Smooth muscle cell (in vitro differentiated cells): ENCODE data around the gene NUP98. TPM values are rescaled to one million over a fixed set of nuclear protein-coding genes. Genes with fewer than 3 reads are reported as not detected.

Source experiments
- DNase-seq: peaks from one replicate; lab custom pipeline; 2025; ENCODE audit not compliant: unreplicated experiment; lab: John Stamatoyannopoulos, UW
- H2AFZ ChIP-seq: fragments of 200-600 bp; sonication (generic); 2 replicates; pipeline ENCODE4 v1.6.0; 2016; ENCODE audit warnings: antibody characterized with exemption, low read depth, mild to moderate bottlenecking
- H3F3A ChIP-seq: fragments of 200-600 bp; sonication (generic); 2 replicates; pipeline ENCODE4 v1.6.0; 2017; ENCODE audit warnings: antibody characterized with exemption, low read depth
- H3K27ac ChIP-seq: fragments of 200-600 bp; sonication (generic); 2 replicates; pipeline ENCODE4 v1.5.1; 2016; ENCODE audit warnings: low read depth, mild to moderate bottlenecking
- H3K27me3 ChIP-seq: fragments of 200-600 bp; sonication (generic); 2 replicates; pipeline ENCODE4 v1.6.1; 2016; ENCODE audit warnings: low read depth, mild to moderate bottlenecking
- H3K36me3 ChIP-seq: fragments of 200-600 bp; sonication (generic); 2 replicates; pipeline ENCODE4 v1.5.1; 2016; ENCODE audit warnings: low read depth
- H3K4me1 ChIP-seq: fragments of 200-600 bp; sonication (generic); 2 replicates; pipeline ENCODE4 v1.5.1; 2016; ENCODE audit warnings: low read depth
- H3K4me2 ChIP-seq: fragments of 200-600 bp; sonication (generic); 2 replicates; pipeline ENCODE4 v1.6.0; 2016; ENCODE audit warnings: mild to moderate bottlenecking
- H3K4me3 ChIP-seq: fragments of 200-600 bp; sonication (generic); 2 replicates; pipeline ENCODE4 v1.5.1; 2016; ENCODE audit warnings: mild to moderate bottlenecking
- H3K79me2 ChIP-seq: fragments of 200-600 bp; sonication (generic); 2 replicates; pipeline ENCODE4 v1.6.0; 2016; ENCODE audit warnings: low read depth, mild to moderate bottlenecking
- H3K9ac ChIP-seq: fragments of 200-600 bp; sonication (generic); 2 replicates; pipeline ENCODE4 v1.6.0; 2016; ENCODE audit warnings: low read depth
- H3K9me3 ChIP-seq: fragments of 200-600 bp; sonication (generic); replicated peaks from 2 replicates; pipeline ENCODE4 v1.5.1; 2016; ENCODE audit warnings: low read depth
- H4K20me1 ChIP-seq: fragments of 200-600 bp; sonication (generic); 2 replicates; pipeline ENCODE4 v1.6.0; 2016; ENCODE audit warnings: low read depth
- CTCF ChIP-seq: fragments of 200-600 bp; sonication (generic); IDR thresholded peaks from 2 replicates; pipeline ENCODE4 v1.5.1; 2017; ENCODE audit warnings: borderline replicate concordance, mild to moderate bottlenecking, antibody characterized with exemption; ENCODE audit not compliant: insufficient read depth, poor library complexity, severe bottlenecking
- whole genome bisulfite sequencing: methylation state at CpG from one replicate; pipeline ENCODE4 v1.1.7; 2016; ENCODE audit warnings: low lambda C conversion rate; 5-methylcytosine and 5-hydroxymethylcytosine counted together
- polyA plus RNA-seq: library from polyadenylated mRNA; unstranded; fragments of >200 nt; fragmentation: Nextera tagmentation; extraction: Ambion mirVana; gene quantifications from 2 replicates; pipeline ENCODE4 v1.2.1, GENCODE V29; 2016
- total RNA-seq: library from RNA; depleted of rRNA; stranded (reverse); fragments of >200 nt; gene quantifications from 2 replicates; pipeline ENCODE4 v1.2.3, GENCODE V29; 2014

NUP98 gene
- total and polyA plus RNA-seq, 2 experiments from 2014 or later: 19.6 to 84.0 TPM

GRCh38 chr11:3665336-3666022 lies 131.9 kb downstream of the NUP98 start:
- Histone ChIP-seq H2AFZ (no peak overlapping the region), H3K79me2 (no peaks in the 10 kb centered on the region), H3K27ac (no peak overlapping the region), H3K4me2 (no peak overlapping the region), H3K27me3 (no peaks in the 10 kb centered on the region), H3F3A (no peaks in the 10 kb centered on the region), H3K9ac (no peak overlapping the region), H3K9me3 (no peaks in the 10 kb centered on the region), H3K4me1 (no peaks in the 10 kb centered on the region), H4K20me1 (no peaks in the 10 kb centered on the region), H3K4me3 (no peak overlapping the region), H3K36me3 (no peaks in the 10 kb centered on the region)
- WGBS: 97% methylated on average over 6 of the region's 6 CpGs
- no peak for DNase-seq
- no peak for TF ChIP-seq CTCF

GRCh38 chr11:3664032-3664630 lies 133.2 kb downstream of the NUP98 start:
- no peak overlapping the region for H3K4me3 ChIP-seq
- no peaks in the 10 kb centered on the region for H3K4me1 ChIP-seq
- no peak for DNase-seq
- H3K9me3 ChIP-seq: no peaks in the 10 kb centered on the region
- H3K9ac ChIP-seq: no peak overlapping the region
- H2AFZ ChIP-seq: no peak overlapping the region
- H3F3A ChIP-seq: no peaks in the 10 kb centered on the region
- H3K27me3 ChIP-seq: no peaks in the 10 kb centered on the region
- no peaks in the 10 kb centered on the region for H3K79me2 ChIP-seq
- H3K36me3 ChIP-seq: no peaks in the 10 kb centered on the region
- no peak for TF ChIP-seq CTCF
- no peak overlapping the region for H3K27ac ChIP-seq
- 90% methylated on average over 10 of the region's 10 CpGs for WGBS
- no peaks in the 10 kb centered on the region for H4K20me1 ChIP-seq
- H3K4me2 ChIP-seq: no peak overlapping the region

- H3K9ac ChIP-seq: no peak overlapping the region
- H3K4me1 ChIP-seq: no peaks in the 10 kb centered on the region
- no peaks in the 10 kb centered on the region for H4K20me1 ChIP-seq
- DNase-seq: no peak
- no peak overlapping the region for H3K4me2 ChIP-seq
- no peak overlapping the region for H3K4me3 ChIP-seq
- no peaks in the 10 kb centered on the region for H3K79me2 ChIP-seq
- no peak overlapping the region for H3K27ac ChIP-seq
- H3K36me3 ChIP-seq: no peaks in the 10 kb centered on the region
- H3F3A ChIP-seq: no peaks in the 10 kb centered on the region
- no peaks in the 10 kb centered on the region for H3K9me3 ChIP-seq
- TF ChIP-seq CTCF: no peak
- no peak overlapping the region for H2AFZ ChIP-seq
- H3K27me3 ChIP-seq: no peaks in the 10 kb centered on the region
These were observed 134.5 kb downstream of the NUP98 start for GRCh38 chr11:3662856-3663255.

- H3K79me2 ChIP-seq: no peaks in the 10 kb centered on the region
- H3K9ac ChIP-seq: no peak overlapping the region
- no peaks in the 10 kb centered on the region for H3K4me1 ChIP-seq
- H3K9me3 ChIP-seq: no peaks in the 10 kb centered on the region
- TF ChIP-seq CTCF: no peak
- no peaks in the 10 kb centered on the region for H3K27me3 ChIP-seq
- no peak overlapping the region for H3K27ac ChIP-seq
- no peak overlapping the region for H3K4me2 ChIP-seq
- no peak for DNase-seq
- H3K4me3 ChIP-seq: no peak overlapping the region
- H3K36me3 ChIP-seq: no peaks in the 10 kb centered on the region
- no peaks in the 10 kb centered on the region for H3F3A ChIP-seq
- WGBS: 97% methylated on average over 2 of the region's 2 CpGs
- no peak overlapping the region for H2AFZ ChIP-seq
- H4K20me1 ChIP-seq: no peaks in the 10 kb centered on the region
These were observed 136.4 kb downstream of the NUP98 start for GRCh38 chr11:3660960-3661359.
